Retinal pigment epithelial cell (primary cell): ENCODE results near the gene IFI30.
A peak's percentile ranks its signal among the peaks of the same experiment; 100 is the strongest.
"Not testable (repeated sequence)": the region's sequence is repeated elsewhere in the genome, so short reads cannot be mapped to it uniquely, and the experiment has no call there.

Source experiments
- DNase-seq: peaks from one replicate; pipeline ENCODE4 v3.0.0-alpha.2; 2010; ENCODE audit warnings: low read depth
- H3K4me3 ChIP-seq: 2 replicates; pipeline ENCODE4 v1.5.1; 2011; ENCODE audit warnings: mild to moderate bottlenecking, low read length, control low read depth, moderate library complexity
- CTCF ChIP-seq: conservative IDR thresholded peaks from 2 replicates; pipeline ENCODE4 v1.5.1; 2011; ENCODE audit warnings: low read depth, low read length, control low read depth, inconsistent platforms

Gene IFI30

GRCh38 chr19:18157465-18158063 lies 16.0 kb upstream of the IFI30 start:
- H3K4me3 ChIP-seq: no peak overlapping the region
- DNase-seq: peak; percentile 38

GRCh38 chr19:18158467-18158866 lies 15.1 kb upstream of the IFI30 start:
- no peak for DNase-seq
- TF ChIP-seq CTCF: no peak

More at GRCh38 chr19:18157465-18158063, 16.0 kb upstream of the IFI30 start:
- TF ChIP-seq CTCF: peak; percentile 12

GRCh38 chr19:18159059-18159616 lies 14.5 kb upstream of the IFI30 start:
- DNase-seq, H3K4me3 ChIP-seq: not testable (repeated sequence)

More at GRCh38 chr19:18158467-18158866, 15.1 kb upstream of the IFI30 start:
- H3K4me3 ChIP-seq: no peak overlapping the region

- H3K4me3 ChIP-seq: no peak overlapping the region
- no peak for TF ChIP-seq CTCF
- no peak for DNase-seq
These were observed 13.8 kb upstream of the IFI30 start for GRCh38 chr19:18159810-18160209.

GRCh38 chr19:18160493-18160970 lies 13.1 kb upstream of the IFI30 start:
- no peak for TF ChIP-seq CTCF
- no peak overlapping the region for H3K4me3 ChIP-seq
- DNase-seq: no peak

GRCh38 chr19:18160971-18161635 lies 12.5 kb upstream of the IFI30 start:
- no peak for DNase-seq
- H3K4me3 ChIP-seq: no peak overlapping the region

DNA sequence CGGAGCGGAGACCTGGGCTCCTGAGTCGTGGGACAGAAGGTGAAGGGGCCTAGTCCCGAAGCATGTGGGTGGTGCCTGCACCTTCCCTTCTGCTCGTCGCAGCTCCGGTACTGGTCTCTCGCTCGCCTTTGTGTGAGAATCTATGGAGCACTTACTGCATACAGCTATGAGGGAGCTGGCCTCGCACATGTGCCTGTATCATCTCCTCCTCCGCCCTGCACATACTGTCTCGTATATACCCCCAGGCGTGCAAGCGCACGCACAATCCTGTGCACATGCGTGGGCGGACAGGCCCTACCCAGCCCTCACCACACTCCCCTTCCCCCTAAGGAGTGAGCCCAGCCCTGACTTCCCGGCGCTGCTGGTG lies 12.0 kb upstream of the IFI30 start:
- peak overlapping the region; percentile 11 for H3K4me3 ChIP-seq
- DNase-seq: no peak
- no peak for TF ChIP-seq CTCF

More at GRCh38 chr19:18160971-18161635, 12.5 kb upstream of the IFI30 start:
- TF ChIP-seq CTCF: peak; percentile 33
